GM18519 (cell line): ENCODE data around the gene DNAH17.
"Not testable (repeated sequence)": the region's sequence is repeated elsewhere in the genome, so short reads cannot be mapped to it uniquely, and the experiment has no call there.

Source experiments
- ATAC-seq: cut with Tn5 transposase; IDR thresholded peaks from one replicate; pipeline ENCODE4 v1.9.1; 2021; ENCODE audit warnings: mild to moderate bottlenecking, moderate library complexity; ENCODE audit not compliant: unreplicated experiment, low FRiP score

Gene DNAH17

DNA sequence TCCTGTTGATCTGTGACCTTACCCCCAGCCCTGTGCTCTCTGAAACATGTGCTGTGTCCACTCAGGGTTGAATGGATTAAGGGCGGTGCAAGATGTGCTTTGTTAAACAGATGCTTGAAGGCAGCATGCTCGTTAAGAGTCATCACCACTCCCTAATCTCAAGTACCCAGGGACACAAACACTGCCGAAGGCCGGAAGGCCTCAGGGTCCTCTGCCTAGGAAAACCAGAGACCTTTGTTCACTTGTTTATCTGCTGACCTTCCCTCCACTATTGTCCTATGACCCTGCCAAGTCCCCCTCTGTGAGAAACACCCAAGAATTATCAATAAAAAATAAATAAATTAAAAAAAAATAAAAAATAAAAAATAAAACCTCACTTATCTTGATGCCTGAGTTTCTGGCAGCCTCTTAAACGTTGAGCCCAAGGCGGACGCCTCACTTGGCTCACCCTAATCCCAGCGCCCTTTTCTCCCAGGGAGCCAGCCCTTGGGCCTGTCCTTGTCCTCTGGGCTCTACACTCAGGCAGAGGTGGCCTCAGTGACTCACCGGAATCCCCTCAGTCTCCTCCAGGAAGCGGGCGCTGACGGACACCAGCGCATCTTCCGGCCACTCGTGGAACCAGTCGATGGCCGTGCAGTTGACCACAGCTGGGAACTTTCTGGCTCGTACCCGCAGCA lies 110.9 kb downstream of the DNAH17 start:
- not testable (repeated sequence) for ATAC-seq

DNA sequence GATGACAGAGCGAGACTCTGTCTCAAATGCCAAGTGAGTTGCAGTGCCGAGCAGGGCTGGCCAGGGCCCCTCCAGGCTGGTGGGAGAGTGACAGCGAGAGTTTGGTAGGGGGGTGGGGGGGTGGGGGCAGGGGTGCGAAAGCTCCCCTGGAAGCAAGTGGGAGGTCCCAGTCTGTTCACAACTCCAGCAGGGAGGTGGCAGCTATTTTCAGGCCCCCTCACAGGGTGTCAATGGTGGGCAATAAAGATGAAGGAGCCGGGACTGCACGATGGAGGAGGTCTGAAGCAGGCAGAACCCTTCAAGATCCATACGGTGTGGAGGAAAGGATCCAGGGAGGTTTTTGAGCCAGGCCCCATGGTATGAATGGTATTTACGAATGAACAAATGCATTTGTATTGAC lies 115.0 kb downstream of the DNAH17 start:
- ATAC-seq, result no peak

DNA sequence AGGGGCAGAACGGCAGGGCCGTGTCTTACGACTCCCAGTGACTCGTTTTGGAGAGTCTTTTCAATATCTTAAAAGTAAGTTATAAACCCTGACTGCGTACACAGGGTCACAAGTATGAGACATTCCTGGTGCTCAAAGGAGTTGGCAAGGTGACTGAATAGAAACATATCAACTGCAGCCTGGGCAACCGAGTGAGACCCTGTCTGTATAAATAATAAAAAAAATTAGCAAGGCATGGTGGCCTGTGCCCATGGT lies 115.5 kb downstream of the DNAH17 start:
- ATAC-seq, result no peak

DNA sequence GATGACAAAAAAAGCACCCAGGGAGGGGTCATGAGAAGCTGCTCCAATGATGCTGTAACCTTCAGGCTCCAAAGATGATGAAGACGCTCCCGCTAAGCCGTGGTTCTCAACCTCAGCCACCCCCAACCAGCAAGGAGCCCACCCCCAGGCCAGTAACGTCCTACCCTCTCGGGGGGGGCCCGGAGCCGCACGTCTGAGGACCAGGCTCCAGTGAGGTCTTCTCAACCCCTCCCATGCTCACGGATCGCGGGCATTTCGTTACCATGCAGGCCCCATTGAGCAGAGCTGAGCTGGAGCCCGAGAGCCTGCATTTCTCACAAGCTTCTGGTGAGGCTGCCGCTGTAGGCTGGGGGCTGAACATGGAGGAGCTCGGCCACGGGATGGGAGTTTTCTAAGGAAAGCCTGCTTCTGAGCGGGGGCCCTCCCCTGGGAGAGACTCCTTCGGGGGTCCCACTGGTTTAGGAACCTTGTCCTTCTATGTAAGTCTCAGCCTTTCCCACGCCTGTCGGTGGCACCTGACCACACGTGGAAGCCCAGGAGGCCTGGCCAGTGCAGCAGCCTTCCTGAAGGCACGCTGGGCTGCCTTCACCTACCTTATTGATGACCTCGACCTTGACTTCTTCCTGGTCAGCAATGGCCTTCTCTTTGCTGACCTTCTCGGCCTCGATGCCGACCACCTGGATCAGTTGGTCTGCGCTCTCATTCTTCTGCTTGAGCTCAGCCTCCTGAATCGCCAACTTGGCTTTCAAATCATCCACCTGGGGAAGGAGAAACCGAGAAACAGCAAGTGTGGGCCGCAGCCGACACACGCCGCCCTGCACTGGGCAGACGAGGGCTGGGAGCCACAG lies 116.0 kb downstream of the DNAH17 start:
- ATAC-seq, result no peak

DNA sequence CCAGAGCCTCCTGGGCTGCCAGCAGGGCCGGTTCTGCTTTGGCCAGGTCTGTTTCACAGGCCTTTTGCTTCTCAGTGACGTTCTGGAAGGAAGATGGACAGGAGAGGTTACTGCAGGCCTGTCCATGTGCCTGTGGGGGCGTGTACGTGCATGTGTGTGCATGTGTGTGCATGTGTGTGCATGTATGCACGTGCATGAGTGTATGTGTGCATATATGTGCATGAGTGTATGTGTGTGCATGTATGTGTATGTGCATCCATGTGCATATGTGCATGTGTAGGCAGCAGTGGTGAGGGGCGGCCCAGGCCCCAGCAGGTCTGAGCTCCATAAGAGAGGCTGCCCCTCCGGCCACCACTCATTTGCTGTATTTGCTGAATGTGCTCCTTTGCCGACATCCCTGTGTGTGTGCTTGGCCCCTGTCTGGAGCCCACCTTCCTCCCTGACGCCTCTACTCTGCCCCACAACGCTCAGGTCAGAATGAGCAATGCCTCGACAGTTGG lies 117.0 kb downstream of the DNAH17 start:
- ATAC-seq, result no peak

DNA sequence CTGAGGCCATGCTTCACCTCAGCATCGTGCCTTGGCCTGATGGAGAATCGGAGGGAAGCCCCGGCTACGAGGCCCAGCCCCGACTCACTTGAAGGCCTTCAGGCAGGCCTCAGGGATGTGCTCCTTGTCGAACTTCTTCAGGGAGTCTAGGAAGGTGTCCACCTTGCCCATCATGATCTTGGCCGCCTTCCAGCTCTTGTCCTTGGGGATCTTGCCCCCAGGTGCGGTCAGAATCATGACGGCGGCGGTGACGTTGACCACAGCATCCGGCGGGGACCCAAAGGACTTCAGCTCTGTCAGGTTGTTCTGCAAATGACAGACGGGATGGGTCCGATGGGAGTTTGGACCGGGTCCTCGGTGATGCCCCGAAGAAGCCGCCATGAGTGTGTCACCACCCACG lies 117.5 kb downstream of the DNAH17 start:
- no peak for ATAC-seq

DNA sequence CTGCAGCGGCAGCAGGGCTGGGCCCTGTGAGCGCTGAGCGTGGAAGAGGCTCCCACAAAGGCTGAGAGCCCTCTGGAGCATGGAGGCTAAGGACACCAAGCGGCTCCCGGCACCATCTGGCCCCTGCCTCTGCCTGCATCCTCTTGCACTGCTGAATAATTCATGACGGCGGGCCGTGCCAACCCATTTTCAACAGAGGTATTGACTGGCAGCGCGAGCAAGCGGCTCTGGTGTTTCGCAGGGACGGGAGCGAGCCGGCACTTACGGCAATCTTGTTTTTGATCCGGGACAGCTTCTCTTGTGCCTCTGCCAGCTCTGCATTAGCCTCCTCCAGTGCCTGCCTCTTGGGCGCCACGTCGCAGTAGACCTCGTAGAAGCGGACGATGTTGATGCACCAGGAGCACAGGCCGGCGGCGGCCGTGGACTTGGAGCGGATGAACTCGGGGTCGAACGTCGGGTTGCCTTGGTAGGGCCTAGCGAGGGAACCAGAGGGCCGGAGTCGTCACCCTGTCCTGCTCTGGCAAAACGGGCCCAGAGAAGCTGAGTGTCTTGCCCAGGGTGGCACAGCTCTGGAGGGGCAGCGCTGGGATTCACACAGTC lies 118.4 kb downstream of the DNAH17 start:
- no peak for ATAC-seq

DNA sequence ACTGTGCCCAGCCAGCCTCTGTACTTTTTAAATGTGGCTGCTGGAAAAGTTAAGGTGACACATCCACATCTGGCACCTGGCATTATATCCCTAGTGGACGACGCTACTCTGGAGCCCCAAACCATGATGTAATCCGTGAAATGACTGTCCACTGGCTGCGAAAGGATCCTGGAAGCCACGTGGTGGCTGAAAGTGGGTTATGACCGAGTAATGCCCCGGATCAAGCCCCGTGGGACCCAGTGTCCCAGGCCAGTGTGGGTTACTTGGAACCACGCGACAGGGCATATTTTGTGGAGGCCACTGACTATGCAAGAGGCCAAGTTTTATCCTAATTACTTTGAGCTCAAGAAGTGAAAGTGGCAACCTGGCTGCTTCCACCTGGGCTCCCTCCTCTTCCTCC lies 119.1 kb downstream of the DNAH17 start:
- ATAC-seq, result no peak

DNA sequence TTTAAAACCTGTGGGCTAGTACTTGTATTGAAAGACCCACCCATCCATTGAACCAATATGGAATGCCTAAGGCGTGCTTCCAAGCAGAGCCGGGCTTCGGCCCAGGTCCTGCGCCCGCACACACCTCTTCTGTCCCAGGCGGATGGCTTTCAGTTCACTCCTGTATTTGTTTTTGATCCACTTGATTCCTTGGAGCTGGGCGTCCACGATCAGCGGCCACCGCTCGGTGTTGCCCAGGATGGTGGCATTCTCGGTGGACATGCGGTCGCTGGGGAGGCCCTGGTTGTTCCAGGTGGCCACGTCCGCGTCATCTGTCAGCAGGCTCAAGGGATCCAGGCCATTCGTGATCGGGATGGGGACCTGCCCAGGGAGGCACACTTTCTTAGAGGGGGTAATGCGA lies 122.8 kb downstream of the DNAH17 start:
- ATAC-seq, result no peak

DNA sequence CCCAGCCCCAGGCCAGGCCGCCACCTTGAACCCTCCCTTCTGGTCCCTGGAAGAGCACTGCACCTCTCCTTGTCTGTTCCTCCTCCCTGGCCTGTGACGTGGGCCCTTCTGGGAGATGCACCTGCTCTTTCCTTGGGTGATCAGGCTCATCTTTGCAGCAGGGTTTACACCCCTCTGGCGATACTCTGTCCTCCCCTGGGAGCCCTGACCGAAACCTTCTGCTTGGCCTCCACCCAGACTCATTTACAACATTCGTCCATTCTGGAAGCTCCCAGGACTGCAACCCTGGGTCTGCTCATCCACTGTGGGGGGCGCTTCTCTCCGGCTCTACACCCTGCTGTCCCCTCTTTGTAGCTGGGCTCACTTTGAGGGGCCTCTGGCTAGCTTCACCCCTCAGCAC lies 125.4 kb downstream of the DNAH17 start:
- ATAC-seq, result no peak

DNA sequence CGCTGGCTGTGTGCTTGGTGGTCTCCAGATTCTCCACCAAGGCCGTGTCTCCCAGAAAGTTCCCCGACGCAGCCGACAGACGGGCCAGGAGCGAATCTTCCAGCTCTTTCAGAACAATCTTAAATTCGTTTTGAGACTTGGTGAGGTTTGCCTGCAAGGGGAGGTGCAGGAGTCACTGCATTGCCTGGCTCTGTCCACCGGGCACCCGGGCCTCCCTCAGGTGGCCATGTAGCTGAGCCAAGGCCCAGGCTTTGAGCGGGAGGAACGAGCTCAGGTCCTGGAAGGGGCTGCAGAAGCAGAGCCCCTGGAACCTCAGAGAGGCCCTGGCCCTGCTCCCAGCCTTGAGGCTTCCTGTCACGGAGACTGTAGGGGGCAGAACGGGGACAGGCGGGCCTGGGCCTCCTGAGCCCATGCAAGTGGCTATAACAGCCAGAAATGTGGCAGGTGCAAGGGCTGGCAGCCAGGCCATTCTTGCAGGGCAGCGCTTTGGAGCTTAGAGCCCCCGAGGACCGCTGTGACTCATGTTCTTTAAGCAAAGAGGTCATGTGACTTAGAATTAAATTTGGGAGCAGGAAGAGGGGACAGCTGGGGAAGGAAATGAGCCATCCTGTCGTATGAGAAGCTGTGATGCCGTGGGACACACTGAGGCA lies 126.4 kb downstream of the DNAH17 start:
- no peak for ATAC-seq

DNA sequence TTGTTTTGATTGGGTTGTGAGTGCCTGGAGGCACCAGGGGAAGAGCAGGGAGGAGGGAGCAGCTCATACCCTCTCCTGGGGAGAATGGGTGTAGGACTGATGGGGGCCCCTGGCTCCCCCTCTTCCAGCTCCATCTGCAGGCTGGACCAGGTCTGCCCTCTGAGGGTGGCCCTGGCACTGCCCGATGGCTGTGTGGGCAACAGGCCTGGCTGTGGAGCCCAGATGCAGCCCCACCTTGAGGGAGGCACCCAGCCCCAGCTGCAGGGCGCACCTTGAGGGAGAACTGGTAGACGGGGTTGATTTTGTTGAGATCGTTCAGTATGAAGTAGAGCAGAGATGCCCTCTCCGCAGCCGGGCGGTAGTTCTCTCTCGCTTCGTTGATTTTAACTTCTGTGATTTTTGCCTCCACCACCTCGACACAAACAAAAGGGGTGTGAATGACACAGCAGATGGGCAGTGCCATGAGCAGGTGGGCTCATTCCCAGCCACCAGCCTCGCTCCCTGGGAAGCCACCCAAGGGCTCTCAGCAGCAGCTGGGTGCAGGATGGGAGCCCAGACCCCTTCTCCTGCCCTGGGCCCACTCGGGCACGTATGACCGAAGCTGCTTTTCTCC lies 127.1 kb downstream of the DNAH17 start:
- no peak for ATAC-seq

DNA sequence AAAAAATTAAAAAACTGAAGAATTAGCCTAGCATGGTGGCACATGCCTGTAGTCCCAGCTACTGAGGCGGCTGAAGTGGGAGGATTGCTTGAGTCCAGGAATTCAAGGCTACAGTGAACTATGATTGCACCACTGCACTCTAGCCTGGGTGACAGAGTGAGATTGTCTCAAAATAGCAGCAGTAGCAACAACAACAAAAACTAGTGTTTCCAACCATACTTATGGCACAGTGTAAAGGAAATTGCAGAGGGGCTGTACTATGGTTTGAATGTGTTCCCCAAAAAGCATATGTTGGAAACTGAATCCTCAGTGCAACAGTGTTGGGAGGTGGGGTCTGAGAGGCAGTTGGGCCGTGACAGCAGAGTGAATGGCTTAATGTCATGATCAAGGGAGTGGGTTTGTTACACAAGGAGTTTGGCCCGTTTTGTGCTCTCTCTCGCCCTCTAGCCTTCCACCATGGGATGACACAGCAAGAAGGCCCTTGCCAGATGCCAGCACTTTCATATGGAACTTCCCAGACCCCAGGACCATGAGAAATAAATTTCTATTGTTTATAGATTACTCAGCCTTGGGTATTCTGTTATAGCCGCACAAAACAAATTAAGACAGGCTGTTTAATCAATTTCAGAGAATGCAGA lies 128.7 kb downstream of the DNAH17 start:
- no peak for ATAC-seq

DNA sequence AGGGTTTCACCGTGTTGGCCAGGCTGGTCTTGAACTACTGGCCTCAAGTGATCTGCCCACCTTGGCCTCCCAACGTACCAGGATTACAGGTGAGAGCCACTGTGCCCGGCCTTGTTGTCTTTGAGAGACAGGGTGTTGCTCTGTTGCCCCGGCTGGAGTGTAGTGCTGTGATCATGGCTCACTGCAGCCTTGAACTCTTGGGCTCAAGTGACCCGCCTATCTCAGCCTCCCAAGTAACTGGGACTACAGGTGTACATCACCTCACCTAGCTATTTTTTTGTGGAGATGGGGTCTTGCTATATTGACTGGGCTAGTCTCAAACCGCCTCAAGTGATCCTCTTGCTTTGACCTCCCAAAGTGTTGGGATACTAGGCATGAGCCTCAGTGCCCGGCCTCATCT lies 130.4 kb downstream of the DNAH17 start:
- ATAC-seq, result no peak

DNA sequence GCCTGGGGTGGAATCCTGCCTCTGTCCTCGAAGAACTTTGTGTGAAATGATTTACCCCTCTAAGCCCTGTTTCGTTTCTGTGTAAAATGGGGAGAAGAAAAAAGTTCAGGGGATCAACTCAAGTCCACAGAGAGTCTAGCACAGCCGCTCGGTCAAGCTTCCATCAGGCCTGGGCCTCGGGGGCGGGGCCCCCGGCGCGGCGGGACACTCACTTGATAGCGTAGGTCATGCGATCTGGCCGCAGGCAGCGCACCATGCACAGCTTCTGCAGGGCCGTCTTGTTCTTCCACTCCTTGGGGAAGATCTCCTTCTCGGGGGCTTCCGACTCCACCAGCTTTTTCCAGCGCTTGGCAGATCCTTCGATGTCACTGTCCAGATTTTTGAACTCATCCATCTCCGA lies 132.8 kb downstream of the DNAH17 start:
- no peak for ATAC-seq

DNA sequence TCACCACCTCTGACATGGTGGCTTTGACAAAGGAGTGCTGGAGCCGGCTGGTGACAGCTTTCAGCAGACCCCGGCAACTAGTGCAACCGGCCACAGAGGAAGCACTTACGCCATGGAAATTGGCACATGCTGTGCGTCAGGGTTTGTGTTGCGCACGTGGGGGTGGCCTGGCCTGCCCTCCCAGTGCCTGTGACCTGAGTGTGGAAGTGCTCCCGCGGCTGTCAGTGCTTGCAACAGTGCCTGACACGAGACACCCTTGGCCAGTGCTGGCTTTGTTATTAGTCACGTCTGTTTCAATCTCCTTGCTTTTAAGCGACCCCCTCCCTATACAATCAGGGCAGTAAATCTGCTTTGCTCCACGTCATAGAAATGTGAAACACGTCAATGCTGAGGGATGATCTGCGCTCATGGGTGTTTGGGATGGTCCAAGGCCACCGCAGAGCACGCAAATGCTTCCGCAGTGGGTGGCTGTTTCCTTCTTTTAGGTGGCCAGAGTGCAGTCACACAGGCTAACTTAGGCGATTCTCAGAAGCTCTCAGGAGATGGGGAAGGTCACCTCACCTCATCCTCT lies 134.5 kb downstream of the DNAH17 start:
- no peak for ATAC-seq

DNA sequence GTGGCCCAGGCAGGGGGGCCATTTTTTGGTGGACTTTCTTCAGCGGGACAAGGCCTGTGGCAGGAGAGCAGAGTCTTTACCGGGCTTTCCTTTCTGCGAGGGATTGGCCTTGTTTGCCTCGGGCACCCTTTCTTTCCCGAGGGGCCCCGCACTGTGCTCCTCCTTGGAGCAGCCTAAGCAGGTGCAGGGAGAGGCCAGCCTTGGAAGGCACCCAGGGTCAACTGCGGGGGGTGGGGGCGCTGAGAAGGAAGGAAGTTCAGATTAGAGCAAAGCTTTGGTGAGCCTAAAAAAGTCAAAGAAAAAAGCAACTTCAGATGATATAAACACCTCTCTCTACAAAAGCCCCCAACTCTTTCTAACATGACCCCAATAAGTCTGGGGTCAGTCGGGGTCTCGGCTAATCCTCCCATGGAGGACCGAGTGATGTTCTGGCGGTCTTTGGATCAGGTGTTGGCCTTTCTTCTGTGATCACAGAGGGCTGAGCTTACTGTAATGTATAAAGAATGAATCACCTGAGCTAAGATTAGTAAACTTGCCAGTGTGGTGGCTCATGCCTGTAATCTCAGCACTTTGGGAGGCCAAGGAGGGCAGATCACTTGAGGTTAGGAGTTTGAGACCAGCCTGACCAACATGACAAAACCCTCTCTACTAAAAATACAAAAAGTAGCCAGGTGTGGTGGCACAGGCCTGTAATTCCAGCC lies 135.8 kb downstream of the DNAH17 start:
- ATAC-seq, result no peak

DNA sequence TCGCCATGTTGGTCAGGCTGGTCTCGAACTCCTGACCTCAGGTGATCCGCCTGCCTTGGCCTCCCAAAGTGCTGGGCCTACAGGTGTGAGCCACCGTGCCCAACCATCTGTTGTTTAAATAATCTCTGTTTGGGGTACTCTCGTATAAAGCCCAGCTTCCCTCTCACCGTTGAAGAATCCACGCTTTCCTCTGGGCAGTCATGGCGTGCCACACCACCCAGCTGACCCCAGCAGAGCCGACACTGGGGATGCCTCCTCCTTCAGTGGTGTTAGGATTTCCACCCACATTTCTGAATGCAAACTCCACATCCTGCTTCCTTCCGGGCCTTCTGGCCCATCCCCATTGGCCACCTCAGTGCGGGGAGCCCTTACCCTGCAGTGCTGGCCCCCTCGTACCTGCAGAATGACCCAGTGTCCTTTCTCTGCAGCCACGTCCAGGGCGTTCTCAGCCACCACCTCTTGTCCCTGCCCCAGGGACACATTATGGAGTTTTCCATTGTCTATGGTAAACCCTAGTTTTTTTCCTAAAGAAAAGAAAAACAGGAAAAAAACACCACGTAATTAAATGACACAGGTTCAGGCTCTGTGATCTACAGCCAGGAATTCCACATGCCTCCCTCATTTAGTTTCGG lies 138.4 kb downstream of the DNAH17 start:
- ATAC-seq, result no peak

DNA sequence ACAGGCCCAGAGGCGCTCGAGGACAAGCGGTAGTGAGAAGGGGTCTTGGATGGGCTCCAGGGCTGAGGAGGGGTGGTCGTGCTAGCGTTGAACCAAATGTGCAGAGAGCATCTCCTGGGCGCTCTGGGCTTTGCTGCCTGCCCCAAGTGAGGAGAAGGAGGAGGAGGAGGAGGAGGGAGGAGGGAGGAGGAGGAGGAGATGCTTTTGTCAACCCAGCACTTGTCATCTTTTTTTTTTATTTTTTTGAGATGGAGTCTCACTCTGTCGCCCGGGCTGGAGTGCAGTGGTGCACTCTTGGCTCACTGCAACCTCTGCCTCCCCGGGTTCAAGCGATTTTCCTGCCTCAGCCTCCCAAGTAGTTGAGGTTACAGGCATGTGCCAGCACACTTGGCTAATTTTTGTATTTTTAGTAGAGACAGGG lies 138.9 kb downstream of the DNAH17 start:
- no peak for ATAC-seq
